K562 (cell line): ENCODE data around the gene PPP1R12B. TPM values are rescaled to one million over a fixed set of nuclear protein-coding genes. Genes with fewer than 3 reads are reported as not detected.

Experiments used
- ATAC-seq: fragments of 200-7000 bp; cut with Tn5 transposase; 3 replicates; pipeline ENCODE4 v1.9.1; 2020; ENCODE audit warnings: moderate library complexity
- BruUV-seq: library from RNA; stranded (reverse); fragments of 400-500 nt; replicated peaks from 2 replicates; lab custom pipeline; 2021; lab: Mats Ljungman, UMichigan
- CTCF ChIA-PET: fragments of 300-600 bp; formaldehyde crosslinking; extraction: SDS; loops from one replicate; lab custom pipeline; 2021; ENCODE audit warnings: low intra/inter-chr PET ratio; lab: Yijun Ruan, JAX
- POLR2A ChIA-PET: fragments of 300-600, 350-650 bp; sonication (Branson Sonifier 250); formaldehyde crosslinking; extraction: SDS; loops from one replicate; lab custom pipeline; 2021; ENCODE audit warnings: antibody characterized with exemption, inconsistent platforms; lab: Yijun Ruan, JAX
- DNase-seq, 4 experiments: peaks; one replicate each; pipeline versions ENCODE4 v3.0.0 to v3.0.0-alpha.2; 2011 to 2018; ENCODE audit warnings: low spot score in 3 of 4, mixed read lengths in 3 of 4; ENCODE audit errors: extremely low read depth in 1 of 4
- FAIRE-seq: peaks from 2 replicates; lab custom pipeline; 2011; peaks lifted over from hg19 to GRCh38; lab: Jason Lieb, UNC
- H2AFZ ChIP-seq: 2 replicates; pipeline ENCODE4 v1.6.0; 2011; ENCODE audit warnings: low read depth, low read length, control low read depth, inconsistent platforms
- H3K27ac ChIP-seq: fragments of 200-600 bp; 3 replicates; pipeline ENCODE4 v1.8.0; 2011; ENCODE audit warnings: low read depth, mild to moderate bottlenecking, control low read depth, inconsistent platforms, low read length, moderate library complexity, mixed read lengths; ENCODE audit errors: extremely low read depth
- H3K27me3 ChIP-seq, 2 experiments: fragments of 300-600 bp in 1 of 2; 2 replicates in 1 of 2; 3 replicates in 1 of 2; pipeline versions ENCODE4 v1.6.0 to v1.8.0; 2011; ENCODE audit warnings: inconsistent platforms in 2 of 2, low read length in 2 of 2, mild to moderate bottlenecking in 1 of 2, mixed read lengths in 1 of 2, moderate library complexity in 1 of 2; ENCODE audit not compliant: control insufficient read depth in 2 of 2, insufficient read depth in 2 of 2
- H3K36me3 ChIP-seq: fragments of 300-600 bp; 3 replicates; pipeline ENCODE4 v1.8.0; 2011; ENCODE audit warnings: mild to moderate bottlenecking, low read length, inconsistent platforms; ENCODE audit not compliant: control insufficient read depth, insufficient read depth
- H3K4me1 ChIP-seq, 2 experiments: fragments of 200-600 bp in 1 of 2; replicated peaks in 1 of 2; 2 replicates in 1 of 2; 3 replicates in 1 of 2; pipeline versions ENCODE4 v1.5.1 to v1.8.0; 2011; ENCODE audit warnings: inconsistent platforms in 2 of 2, low read length in 2 of 2, mild to moderate bottlenecking in 1 of 2, mixed read lengths in 1 of 2, moderate library complexity in 1 of 2; ENCODE audit not compliant: control insufficient read depth in 2 of 2, insufficient read depth in 2 of 2
- H3K4me2 ChIP-seq: 2 replicates; pipeline ENCODE4 v1.6.1; 2011; ENCODE audit warnings: low read length, control low read depth, inconsistent platforms, mixed read lengths; ENCODE audit not compliant: insufficient read depth
- H3K4me3 ChIP-seq: fragments of 200-600 bp; sonication (generic), shearing (Covaris generic); 2 replicates; pipeline ENCODE4 v1.5.1; 2016; ENCODE audit warnings: control low read depth, inconsistent platforms
- H3K79me2 ChIP-seq: fragments of 200-600 bp; 3 replicates; pipeline ENCODE4 v1.8.0; 2011; ENCODE audit warnings: low read length, inconsistent platforms; ENCODE audit not compliant: control insufficient read depth, insufficient read depth
- H3K9ac ChIP-seq, 2 experiments: 2 replicates each; pipeline versions ENCODE4 v1.6.0 to v1.6.1; 2011; ENCODE audit warnings: low read depth in 2 of 2, low read length in 2 of 2, control low read depth in 1 of 2, inconsistent platforms in 1 of 2, mild to moderate bottlenecking in 1 of 2, mixed read lengths in 1 of 2; ENCODE audit not compliant: insufficient read depth in 1 of 2
- H3K9me1 ChIP-seq: one replicate; pipeline ENCODE4 v1.6.0; 2011; ENCODE audit warnings: inconsistent platforms, mild to moderate bottlenecking, low read length, moderate library complexity; ENCODE audit not compliant: control insufficient read depth, insufficient read depth
- H3K9me3 ChIP-seq: replicated peaks from 2 replicates; pipeline ENCODE4 v1.5.1; 2011; ENCODE audit warnings: low read depth, low read length, inconsistent platforms; ENCODE audit not compliant: control insufficient read depth, insufficient read depth
- H4K20me1 ChIP-seq: replicated peaks from 2 replicates; pipeline ENCODE4 v1.6.1; 2011; ENCODE audit warnings: low read length, inconsistent platforms, mixed read lengths; ENCODE audit not compliant: control insufficient read depth, insufficient read depth
- DMBX1 ChIP-seq: fragments of 250-450 bp; sonication (Bioruptor Pico); IDR thresholded peaks from 2 replicates; pipeline ENCODE4 v1.8.0; 2022; ENCODE audit warnings: inconsistent platforms, mild to moderate bottlenecking, moderate library complexity, borderline replicate concordance
- MEIS2 ChIP-seq: fragments of 450-650 bp; IDR thresholded peaks from 2 replicates; pipeline ENCODE4 v1.6.1; 2014; ENCODE audit warnings: mild to moderate bottlenecking; ENCODE audit not compliant: partially characterized antibody
- POLR2AphosphoS5 ChIP-seq: IDR thresholded peaks from 2 replicates; pipeline ENCODE4 v1.6.1; 2011; ENCODE audit warnings: mild to moderate bottlenecking, low read depth, low read length, moderate library complexity; ENCODE audit not compliant: control insufficient read depth, insufficient read depth
- PTTG1 ChIP-seq: fragments of 450-650 bp; IDR thresholded peaks from 2 replicates; pipeline ENCODE4 v1.6.1; 2016; ENCODE audit warnings: low read depth, mild to moderate bottlenecking, missing genetic modification characterization, missing compliant biosample characterization
- RBM15 ChIP-seq: fragments of 200-400 bp; formaldehyde crosslinking; IDR thresholded peaks from 2 replicates; pipeline ENCODE4 v1.6.1; 2018; ENCODE audit warnings: mild to moderate bottlenecking, low read length, moderate library complexity; ENCODE audit not compliant: insufficient read depth
- TAL1 ChIP-seq: fragments of 450-650 bp; IDR thresholded peaks from 2 replicates; pipeline ENCODE4 v1.6.1; 2016; ENCODE audit warnings: mild to moderate bottlenecking
- ZNF146 ChIP-seq: IDR thresholded peaks from one replicate; pipeline ENCODE4 v1.6.1; 2018; ENCODE audit warnings: missing compliant biosample characterization; ENCODE audit not compliant: unreplicated experiment
- ZNF316 ChIP-seq: fragments of 450-650 bp; IDR thresholded peaks from 2 replicates; pipeline ENCODE4 v1.6.1; 2016
- ZNF354B ChIP-seq: fragments of 250-450 bp; sonication (Bioruptor Pico); IDR thresholded peaks from 2 replicates; pipeline ENCODE4 v1.4.0; 2020
- in situ Hi-C: fragments of 300-500 bp; cut with MboI; formaldehyde crosslinking; loops from 4 replicates; pipeline ENCODE4 v1.15.0; 2018; ENCODE audit warnings: inconsistent platforms, mixed read lengths
- intact Hi-C: fragments of 100-400 bp; cut with micrococcal nuclease; formaldehyde crosslinking; loops from 2 replicates; pipeline ENCODE4 v1.14.2; 2022
- polyA plus RNA-seq, 8 experiments: library from polyadenylated mRNA; depleted of rRNA in 4 of 8; stranded (reverse) in 5 of 8; unstranded in 3 of 8; fragments of >200 nt; fragmentation: Nextera tagmentation in 2 of 8; fragmentation: Illumina TruSeq in 1 of 8; extraction: Ambion mirVana in 2 of 8; extraction: Trizol in 1 of 8; gene quantifications; 2 replicates each; pipeline versions ENCODE4 v1.2.1 to v1.2.3, GENCODE V29; 2011 to 2014; ENCODE audit warnings: inconsistent platforms in 1 of 8, missing spikeins in 1 of 8
- total RNA-seq, 7 experiments: library from RNA; depleted of rRNA in 6 of 7; stranded (reverse); fragments of >200 nt in 6 of 7; fragmentation: Illumina TruSeq in 2 of 7; extraction: Trizol in 2 of 7; gene quantifications; 2 replicates each; pipeline versions ENCODE4 v1.2.1 to v1.2.3, GENCODE V29; 2011 to 2021; ENCODE audit warnings: low replicate concordance in 1 of 7
- TF ChIP-seq, protein P1 (sequence below): fragments of 250-450 bp; sonication (Bioruptor Pico); IDR thresholded peaks from 2 replicates; pipeline ENCODE4 v1.4.0; 2020
- TF ChIP-seq, protein P2 (sequence below): sonication (generic); formaldehyde crosslinking; IDR thresholded peaks from 2 replicates; pipeline ENCODE4 v1.5.0; 2020; ENCODE audit warnings: missing genetic modification reagents

Gene PPP1R12B
- total and polyA plus RNA-seq, 9 of the 15 experiments (the other 6 are each of a cell fraction or from before 2014, with no cell fraction given): 0.73 to 16.9 (median 13.6) TPM

DNA sequence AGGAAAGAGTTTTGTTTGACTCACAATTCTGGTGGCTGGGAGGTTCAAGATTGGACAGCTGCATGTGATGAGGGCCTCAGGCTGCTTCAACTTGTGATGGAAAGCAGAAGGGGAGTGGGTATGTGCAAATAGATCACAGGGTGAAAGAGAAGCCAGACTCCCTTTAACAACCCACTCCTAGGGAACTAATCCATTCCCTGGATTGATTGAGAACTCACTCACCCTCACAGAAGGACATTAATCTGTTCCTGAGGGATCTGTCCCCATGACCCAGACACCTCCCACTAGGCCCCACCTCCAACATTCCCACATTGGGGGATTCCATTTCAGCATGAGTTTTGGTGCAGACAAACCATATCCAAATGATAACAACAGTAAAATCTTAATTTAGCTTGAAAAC, 32.3 kb upstream of the PPP1R12B start:
- POLR2A ChIA-PET: interaction anchor here (1.1 to 1.6 kb wide), 3 partner anchors 9 to 18 kb away, joined by 3 to 5 read pairs (median 5); no protein-coding TSS in a partner anchor
- in situ Hi-C loops: loop anchor here (25.0 kb wide), 1 partner anchor 104 kb away; no protein-coding TSS in a partner anchor

More for the DNA sequence above, 32.3 kb upstream of the PPP1R12B start:
- no peak for TF ChIP-seq TAL1
- TF ChIP-seq DMBX1 (CRISPR knock-in tag): no peak
- no peak for TF ChIP-seq ZNF146
- TF ChIP-seq PTTG1 (tag): no peak
- TF ChIP-seq RBM15: no peak
- TF ChIP-seq, protein P1, sequence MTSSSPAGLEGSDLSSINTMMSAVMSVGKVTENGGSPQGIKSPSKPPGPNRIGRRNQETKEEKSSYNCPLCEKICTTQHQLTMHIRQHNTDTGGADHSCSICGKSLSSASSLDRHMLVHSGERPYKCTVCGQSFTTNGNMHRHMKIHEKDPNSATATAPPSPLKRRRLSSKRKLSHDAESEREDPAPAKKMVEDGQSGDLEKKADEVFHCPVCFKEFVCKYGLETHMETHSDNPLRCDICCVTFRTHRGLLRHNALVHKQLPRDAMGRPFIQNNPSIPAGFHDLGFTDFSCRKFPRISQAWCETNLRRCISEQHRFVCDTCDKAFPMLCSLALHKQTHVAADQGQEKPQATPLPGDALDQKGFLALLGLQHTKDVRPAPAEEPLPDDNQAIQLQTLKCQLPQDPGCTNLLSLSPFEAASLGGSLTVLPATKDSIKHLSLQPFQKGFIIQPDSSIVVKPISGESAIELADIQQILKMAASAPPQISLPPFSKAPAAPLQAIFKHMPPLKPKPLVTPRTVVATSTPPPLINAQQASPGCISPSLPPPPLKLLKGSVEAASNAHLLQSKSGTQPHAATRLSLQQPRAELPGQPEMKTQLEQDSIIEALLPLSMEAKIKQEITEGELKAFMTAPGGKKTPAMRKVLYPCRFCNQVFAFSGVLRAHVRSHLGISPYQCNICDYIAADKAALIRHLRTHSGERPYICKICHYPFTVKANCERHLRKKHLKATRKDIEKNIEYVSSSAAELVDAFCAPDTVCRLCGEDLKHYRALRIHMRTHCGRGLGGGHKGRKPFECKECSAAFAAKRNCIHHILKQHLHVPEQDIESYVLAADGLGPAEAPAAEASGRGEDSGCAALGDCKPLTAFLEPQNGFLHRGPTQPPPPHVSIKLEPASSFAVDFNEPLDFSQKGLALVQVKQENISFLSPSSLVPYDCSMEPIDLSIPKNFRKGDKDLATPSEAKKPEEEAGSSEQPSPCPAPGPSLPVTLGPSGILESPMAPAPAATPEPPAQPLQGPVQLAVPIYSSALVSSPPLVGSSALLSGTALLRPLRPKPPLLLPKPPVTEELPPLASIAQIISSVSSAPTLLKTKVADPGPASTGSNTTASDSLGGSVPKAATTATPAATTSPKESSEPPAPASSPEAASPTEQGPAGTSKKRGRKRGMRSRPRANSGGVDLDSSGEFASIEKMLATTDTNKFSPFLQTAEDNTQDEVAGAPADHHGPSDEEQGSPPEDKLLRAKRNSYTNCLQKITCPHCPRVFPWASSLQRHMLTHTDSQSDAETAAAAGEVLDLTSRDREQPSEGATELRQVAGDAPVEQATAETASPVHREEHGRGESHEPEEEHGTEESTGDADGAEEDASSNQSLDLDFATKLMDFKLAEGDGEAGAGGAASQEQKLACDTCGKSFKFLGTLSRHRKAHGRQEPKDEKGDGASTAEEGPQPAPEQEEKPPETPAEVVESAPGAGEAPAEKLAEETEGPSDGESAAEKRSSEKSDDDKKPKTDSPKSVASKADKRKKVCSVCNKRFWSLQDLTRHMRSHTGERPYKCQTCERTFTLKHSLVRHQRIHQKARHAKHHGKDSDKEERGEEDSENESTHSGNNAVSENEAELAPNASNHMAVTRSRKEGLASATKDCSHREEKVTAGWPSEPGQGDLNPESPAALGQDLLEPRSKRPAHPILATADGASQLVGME (CRISPR knock-in tag): no peak
- TF ChIP-seq, protein P2, sequence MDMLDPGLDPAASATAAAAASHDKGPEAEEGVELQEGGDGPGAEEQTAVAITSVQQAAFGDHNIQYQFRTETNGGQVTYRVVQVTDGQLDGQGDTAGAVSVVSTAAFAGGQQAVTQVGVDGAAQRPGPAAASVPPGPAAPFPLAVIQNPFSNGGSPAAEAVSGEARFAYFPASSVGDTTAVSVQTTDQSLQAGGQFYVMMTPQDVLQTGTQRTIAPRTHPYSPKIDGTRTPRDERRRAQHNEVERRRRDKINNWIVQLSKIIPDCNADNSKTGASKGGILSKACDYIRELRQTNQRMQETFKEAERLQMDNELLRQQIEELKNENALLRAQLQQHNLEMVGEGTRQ: no peak
- TF ChIP-seq POLR2AphosphoS5: no peak
- TF ChIP-seq ZNF316: no peak
- no peak for TF ChIP-seq ZNF354B
- no peak for TF ChIP-seq MEIS2
- Histone ChIP-seq H3K79me2 (no peaks in the 10 kb centered on the region), H3K4me1 (peaks cover 0 to 12% of the 10 kb centered on the region in 2 experiments; a peak in 1 of 5 replicates), H3K36me3 (no peaks in the 10 kb centered on the region), H2AFZ (no peak overlapping the region), H3K9me1 (no peaks in the 10 kb centered on the region), H3K27me3 (peaks cover 21 to 50% of the 10 kb centered on the region in 2 experiments), H3K9me3 (no peaks in the 10 kb centered on the region), H3K9ac (no peak overlapping the region), H4K20me1 (no peaks in the 10 kb centered on the region), H3K4me3 (no peak overlapping the region), H3K27ac (no peak overlapping the region), H3K4me2 (no peak overlapping the region)
- FAIRE-seq (no peak), DNase-seq (no peak), ATAC-seq (no peak)
- BruUV-seq: no TSS peak
- CTCF ChIA-PET: interaction anchor here (0.7 to 2.0 kb wide), 7 partner anchors 42 to 403 kb away, joined by 3 to 16 read pairs (median 5); partner anchors contain the start of gene LGR6
- intact Hi-C loops: loop anchor here (5.0 kb wide), 1 partner anchor 401 kb away; no protein-coding TSS in a partner anchor
